ENCODE data around the gene WDR83.
"Not testable (repeated sequence)": the region's sequence is repeated elsewhere in the genome, so short reads cannot be mapped to it uniquely, and the experiment has no call there.

The WDR83 gene

DNA sequence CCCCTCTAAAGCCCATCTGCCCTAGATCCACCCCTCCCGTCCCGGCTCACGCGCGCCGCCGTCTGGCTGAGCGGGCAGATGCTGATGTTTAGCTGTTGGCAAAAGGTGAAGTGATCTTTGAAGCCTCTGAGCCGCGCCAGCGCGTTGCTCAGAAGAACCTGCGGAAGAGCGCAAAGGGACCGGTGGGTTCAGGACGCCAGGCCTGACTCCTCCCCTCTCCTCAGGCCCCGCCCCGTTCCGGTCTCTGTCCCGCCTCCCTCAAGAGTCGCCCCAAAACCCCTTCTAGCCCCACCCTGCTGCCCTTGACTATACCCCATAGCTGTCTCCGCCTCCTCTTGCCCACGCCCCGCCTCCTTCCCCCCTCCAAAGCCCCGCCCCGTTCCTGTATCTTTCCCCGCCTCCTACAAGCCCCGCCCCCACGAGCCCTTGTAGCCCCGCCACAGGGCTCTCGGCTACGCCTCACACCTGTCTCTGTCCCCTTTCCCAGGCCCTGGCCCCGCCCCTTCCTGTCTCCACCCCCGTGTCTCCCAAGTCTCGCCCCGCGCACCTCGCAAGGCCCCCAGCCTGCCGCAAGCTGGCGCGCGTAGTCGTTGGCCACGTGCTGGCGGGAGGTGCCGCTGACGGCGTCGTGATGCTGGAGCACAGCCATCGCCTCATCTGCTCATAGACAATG, 9.6 kb upstream of the WDR83 start:
- no peak for DNase-seq (ENCODE audit: low read depth)

DNA sequence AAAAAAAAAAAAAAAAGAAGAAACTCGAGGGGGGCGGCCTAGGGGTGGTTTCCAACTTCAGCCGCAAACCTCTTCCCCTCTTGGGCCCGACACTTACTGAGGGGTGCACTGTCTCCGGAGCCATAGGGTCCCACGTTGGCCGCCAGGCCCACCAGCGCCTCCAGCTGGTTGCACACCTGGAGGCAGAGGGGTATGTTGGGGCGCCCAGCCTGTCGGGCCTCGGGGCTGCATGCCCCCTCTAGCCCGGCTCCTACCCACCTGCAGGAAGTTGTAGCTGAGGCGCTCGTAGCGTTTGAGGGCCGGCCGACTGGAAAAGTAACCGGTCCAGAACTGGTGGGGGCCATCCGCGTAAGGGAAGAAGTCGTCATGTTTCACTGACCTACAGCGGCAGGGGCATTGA, 8.6 kb upstream of the WDR83 start:
- DNase-seq (ENCODE audit: low read depth), result no peak

DNA sequence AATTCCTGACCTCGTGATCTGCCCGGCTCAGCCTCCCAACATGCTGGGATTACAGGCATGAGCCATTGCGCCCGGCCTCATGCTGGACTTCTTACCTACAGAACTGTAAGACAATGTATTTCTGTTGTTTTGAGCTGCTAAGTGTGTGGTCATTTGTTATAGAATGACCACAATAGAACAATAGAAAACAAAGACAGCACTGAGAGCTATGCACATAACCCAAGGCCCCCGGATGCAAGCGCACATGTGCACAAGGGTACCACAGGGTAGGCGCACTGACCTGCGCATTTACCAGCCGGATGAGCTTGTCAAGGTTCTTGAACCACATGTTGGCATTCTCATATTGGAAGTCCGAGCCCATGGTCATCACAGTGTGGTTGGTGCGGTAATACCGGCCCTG, 5.6 kb upstream of the WDR83 start:
- no peak for DNase-seq (ENCODE audit: low read depth)

DNA sequence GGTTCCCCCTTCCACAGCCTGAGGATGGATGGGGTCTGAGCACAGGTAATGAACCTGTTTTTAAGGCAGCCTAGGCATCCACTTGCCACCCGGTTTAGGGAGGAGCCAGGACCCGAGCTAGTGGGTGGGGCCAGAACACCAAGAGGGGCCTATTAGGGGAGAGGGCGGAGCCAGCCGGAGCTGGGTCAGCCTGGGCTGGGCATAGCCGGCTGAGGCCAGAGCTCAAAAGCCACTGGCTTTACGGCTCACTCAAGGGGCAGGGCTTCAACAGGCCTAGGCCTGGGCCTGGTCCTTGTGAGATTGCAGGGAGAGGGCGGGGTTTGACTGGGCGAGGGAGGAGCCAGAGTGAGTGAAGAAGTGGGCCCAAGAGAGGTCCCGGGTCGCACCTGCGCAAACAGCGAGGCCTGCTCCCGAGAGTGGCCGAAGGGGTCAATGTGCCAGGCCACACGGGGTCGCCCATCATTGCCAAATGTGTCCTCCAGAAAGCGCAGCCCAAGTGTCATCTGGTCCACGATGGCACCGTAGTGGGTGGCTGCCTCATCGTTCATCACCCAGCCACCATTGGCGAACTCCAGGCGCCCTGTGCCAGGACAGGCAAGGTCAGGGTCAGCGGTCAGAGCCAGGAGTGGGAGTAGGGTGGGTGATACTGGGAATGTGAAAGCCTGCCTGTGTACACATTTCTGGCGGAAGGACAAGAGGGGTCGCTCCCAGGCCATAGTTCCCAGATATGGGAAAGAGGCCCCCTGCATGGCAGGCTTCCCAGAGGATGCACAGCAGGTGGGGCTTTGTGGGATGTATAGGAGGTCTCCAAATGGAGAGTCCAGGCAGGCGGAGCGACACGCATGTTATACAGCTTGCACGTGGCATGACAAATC, 2.0 kb upstream of the WDR83 start:
- no peak for DNase-seq (ENCODE audit: low read depth)

- no peak for DNase-seq (ENCODE audit: low read depth)
These were observed 1.4 kb upstream of the WDR83 start for GRCh38 chr19:12665281-12665573.

DNA sequence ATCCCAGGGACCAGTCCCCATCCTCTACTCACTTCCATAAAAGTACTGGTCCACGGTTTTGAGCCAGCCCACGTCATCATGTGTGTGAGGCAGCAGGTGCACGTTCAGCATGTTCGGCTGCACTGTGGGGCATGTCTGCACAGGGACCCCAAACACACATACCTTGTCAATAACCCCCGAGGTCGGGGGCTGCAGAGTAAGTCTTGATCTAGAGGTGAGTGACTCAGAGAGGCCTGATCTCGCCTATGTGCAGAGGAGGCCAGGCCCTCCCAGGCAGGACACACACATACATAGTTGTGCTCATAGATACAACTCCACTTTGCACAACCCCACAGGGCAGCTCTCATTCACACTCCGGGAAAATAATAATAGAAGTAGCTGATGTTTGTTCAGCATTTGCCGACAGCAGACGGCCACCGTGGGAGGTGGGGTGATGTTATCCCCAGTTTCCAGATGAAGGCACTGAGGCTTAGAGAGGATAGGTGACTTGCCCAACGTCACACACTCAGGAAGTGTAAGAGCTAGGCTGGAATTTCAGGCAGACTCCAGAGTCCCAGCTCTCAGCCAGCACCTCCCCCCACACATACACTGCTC, 839 bp upstream of the WDR83 start:
- no peak for DNase-seq (ENCODE audit: low read depth)

DNA sequence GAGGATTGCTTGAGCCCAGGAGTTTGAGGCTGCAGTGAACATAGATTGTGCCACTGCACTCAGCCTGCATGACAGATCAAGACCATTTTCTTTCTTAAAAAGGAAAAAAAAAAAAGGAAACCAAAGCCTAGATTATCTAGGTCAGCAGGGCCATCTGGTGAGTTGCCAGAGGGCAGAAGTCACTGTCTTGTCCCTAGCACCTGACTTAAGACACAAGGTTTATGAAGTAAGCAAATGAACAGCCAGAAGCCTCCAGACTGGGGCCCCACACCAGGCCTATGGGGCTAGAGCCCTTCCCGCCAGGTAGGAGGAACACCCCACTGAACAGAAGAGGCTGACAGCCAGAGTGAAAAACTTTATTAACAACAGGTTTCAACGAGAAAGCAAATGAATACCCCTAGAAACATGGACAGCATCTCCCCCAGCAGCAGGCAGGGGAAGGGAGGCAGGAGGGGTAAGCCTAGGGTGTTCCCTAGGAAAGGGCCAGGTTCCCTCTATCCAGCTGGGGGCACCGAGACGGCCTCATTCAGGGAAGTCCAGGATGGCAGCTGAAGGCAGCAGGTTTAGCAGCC, 1.2 kb downstream of the WDR83 start:
- no peak for DNase-seq (ENCODE audit: low read depth)

GRCh38 chr19:12668346-12668745, 1.7 kb downstream of the WDR83 start:
- DNase-seq (ENCODE audit: low read depth), result no peak

GRCh38 chr19:12668932-12669269, 2.3 kb downstream of the WDR83 start:
- DNase-seq (ENCODE audit: low read depth), result no peak

DNA sequence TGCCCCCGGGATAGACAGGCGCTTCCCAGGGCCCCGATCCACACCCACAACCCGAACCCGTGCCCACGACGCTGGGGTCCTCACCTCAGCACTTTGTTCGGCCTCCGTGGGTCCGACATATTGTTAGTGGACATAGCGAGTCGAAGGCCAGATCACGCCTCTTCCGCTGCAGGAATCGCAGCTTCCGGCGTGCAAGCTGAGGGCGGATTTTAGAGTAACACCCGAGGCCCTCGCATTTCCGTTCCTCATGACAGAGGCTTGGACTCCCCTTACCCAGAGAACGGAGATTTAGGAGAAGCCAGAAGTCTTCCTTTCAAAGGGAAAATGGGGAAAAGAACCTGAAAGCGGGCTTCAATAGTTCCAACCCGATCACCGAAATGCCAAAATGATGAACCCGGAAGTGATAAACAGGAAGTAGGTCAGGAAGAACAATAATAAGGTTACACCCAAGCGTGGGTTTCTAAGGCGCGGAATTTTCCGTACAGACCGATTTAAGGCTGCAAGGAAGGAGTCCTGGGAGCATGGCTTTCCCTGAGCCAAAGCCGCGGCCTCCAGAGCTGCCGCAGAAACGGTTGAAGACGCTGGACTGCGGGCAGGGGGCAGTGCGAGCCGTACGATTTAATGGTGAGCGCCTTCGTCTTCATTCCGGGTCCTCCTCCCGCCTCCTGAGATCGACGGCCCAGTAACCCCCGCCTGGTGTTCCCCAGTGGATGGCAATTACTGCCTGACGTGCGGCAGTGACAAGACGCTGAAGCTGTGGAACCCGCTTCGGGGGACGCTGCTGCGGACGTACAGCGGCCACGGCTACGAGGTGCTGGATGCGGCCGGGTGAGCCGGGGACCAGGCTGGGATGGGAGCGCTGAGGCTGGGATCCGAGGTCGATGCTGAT, 2.9 kb downstream of the WDR83 start:
- DNase-seq (ENCODE audit: low read depth), result peak; percentile 57

- no peak for DNase-seq (ENCODE audit: low read depth)
These were observed 3.7 kb downstream of the WDR83 start for GRCh38 chr19:12670159-12670928.

- DNase-seq (ENCODE audit: low read depth), result no peak
These were observed 6.1 kb downstream of the WDR83 start for GRCh38 chr19:12672744-12673143.

DNA sequence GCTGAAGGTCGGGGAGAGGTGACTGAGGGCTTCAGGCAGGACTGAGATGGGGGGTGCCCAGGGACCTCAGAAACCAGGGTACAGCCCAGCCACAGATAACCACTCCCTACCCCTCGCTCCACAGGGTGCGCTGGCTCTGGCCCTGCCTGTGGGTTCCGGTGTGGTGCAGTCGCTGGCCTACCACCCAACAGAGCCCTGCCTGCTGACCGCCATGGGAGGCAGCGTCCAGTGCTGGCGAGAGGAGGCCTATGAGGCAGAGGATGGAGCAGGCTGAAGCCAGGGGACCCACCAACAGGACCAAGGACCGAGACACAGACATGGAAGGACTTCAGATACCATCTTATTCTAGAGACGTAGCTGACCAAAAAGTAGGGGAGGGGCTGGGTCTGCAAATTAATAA, 8.8 kb downstream of the WDR83 start:
- no peak for DNase-seq (ENCODE audit: low read depth)

GRCh38 chr19:12675940-12676339, 9.3 kb downstream of the WDR83 start:
- DNase-seq (ENCODE audit: low read depth), result no peak

DNA sequence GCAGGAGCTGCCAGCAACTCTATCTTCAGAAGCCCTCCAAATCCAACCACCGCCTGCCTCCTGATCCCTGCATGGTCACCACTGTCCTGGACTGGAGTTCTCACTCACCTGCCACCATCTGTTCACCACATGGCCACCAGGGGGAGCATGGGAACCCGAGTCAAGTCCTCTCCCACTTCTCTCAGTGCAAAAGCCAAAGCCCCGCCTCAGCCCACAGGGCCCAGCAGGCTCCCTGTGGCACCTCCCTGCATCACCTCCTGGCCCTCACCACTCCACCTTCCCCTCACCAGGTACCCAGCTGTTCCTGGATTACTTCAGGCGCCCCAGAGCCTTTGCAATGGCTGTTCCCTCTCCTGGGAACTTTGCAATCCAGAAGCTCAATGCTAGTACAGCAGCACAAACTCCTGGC, 9.8 kb downstream of the WDR83 start:
- peak; percentile 89 for DNase-seq (ENCODE audit: low read depth)

DNA sequence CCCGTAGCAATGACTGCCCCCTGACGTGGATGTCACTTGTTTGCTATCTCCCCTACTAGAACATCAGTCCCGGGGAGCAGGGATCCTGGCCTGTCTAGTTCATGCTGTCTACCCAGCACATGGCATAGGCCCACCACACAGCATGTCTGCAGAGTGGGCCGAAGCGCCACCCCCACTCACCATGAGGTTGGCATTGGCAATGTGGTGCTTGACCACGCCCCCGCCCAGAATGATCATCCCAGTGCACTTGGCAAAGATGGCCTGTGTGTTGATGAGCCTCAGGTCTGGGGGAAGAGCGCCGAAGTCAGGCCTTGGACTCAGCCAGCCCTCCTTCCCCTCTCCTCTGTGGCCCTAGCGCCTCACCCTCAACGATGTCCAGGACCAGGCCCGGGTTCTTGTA, 10.3 kb downstream of the WDR83 start:
- DNase-seq (ENCODE audit: low read depth), result no peak

DNA sequence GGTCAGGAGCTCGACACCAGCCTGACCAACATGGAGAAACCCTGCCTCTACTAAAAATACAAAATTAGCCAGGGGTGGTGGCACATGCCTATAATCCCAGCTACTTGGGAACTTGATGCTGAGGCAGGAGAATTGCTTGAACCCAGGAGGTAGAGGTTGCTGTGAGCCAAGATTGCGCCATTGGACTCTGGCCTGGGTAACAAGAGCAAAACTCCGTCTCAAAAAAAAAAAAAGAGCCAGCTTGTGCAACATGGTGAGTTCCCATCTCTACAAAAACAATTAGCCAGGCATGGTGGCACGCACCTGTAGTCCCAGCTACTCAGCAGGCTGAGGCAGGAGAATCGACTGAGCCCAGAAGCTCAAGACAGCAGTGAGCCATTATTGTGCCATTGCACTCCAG, 11.4 kb downstream of the WDR83 start:
- DNase-seq (ENCODE audit: low read depth), result not testable (repeated sequence)

- no peak for DNase-seq (ENCODE audit: low read depth)
These were observed 13.4 kb downstream of the WDR83 start for GRCh38 chr19:12680034-12680433.

DNA sequence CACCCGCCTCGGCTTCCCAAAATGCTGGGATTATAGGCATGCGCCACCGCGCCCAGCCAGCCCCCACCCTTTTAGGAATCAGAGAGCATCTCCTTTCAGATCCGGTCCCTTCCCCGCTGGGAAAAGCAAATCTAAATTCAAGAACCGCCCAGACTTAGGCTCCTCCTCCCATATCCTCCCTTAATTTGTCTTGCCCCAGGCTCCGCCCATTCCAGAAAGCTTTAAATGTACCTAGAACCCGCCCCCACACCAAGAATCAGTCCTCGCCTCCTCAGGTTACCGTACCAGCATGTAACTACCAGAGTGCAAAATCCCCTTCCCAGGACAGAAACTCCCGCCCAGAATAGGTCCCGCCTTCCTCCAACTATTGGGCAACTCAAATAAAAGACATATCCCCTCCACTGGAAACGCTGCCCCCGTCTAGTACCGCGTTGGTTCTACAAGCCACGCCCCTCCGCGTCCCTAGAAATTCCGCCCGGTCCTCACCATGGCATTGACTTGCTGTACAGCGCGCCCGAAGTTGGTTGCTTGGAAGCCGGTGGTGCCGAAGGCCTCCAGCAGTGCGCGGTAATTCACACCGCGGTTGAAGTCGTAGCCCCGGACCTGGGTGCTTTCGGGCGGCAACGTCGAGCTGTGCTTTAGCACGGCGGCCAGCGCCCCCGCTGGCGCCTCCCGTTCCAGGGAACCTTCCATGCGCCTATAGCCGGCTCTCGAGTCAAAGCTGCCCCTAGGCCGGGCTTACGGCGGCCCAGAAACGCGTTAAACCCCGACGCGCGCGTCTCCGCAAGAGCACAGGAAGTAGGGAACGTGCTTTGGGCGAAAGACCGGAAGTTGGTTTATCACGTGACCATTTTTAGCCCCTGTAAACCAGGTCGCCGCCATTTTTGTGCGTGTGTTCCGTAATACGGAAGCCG, 14.7 kb downstream of the WDR83 start, which contains the start of gene DHPS:
TSS of gene DHPS (minus strand) at position 807 of the 914 bp plus-strand sequence. CDS start at position 693, 114 bp downstream.
- peak; percentile 74 for DNase-seq (ENCODE audit: low read depth)

DNA sequence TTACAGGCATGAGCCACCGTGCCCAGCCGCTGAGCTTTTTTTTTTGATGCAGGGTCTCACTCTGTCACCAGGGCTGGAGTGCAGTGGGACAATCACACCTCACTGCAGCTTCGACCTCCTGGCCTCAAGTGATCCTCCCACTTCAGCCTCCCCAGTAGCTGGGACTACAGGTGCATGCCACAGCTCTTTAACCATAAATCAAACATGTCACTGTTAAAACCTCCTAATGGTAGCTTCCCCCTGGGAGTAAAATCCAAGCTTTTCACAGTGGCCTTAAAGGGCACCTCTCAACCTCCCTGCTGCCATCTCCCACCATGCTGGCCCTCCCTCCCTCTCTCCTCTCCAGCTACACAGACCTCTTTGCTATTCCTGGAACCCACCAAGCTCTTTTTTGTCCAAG, 19.2 kb downstream of the WDR83 start:
- no peak for DNase-seq (ENCODE audit: low read depth)
